Progenitor cell of endocrine pancreas (in vitro differentiated cells): ENCODE measurements around the gene GAGE12J. TPM values are rescaled to one million over a fixed set of nuclear protein-coding genes. Genes with fewer than 3 reads are reported as not detected.

ENCODE experiments used
- total RNA-seq: library from RNA; stranded (reverse); gene quantifications from 2 replicates; pipeline ENCODE4 v1.2.1, GENCODE V29; 2021

The GAGE12J gene
- total RNA-seq, 1 donor from 2014 or later, result not detected

Other genes with a start within 250 kb of the GAGE12J start
- gene PRAF2, start 248.0 kb upstream of the GAGE12J start, total RNA-seq, result 22.6 and 24.1 TPM in 2 replicates
- 44.9 and 55.0 TPM in 2 replicates for gene WDR45, start 242.2 kb upstream of the GAGE12J start, total RNA-seq
- 15.6 and 16.5 TPM in 2 replicates for gene GPKOW, start 198.3 kb upstream of the GAGE12J start, total RNA-seq
- 3.1 and 5.0 TPM in 2 replicates for gene MAGIX, start 159.3 kb upstream of the GAGE12J start, total RNA-seq
- 3.9 and 6.3 TPM in 2 replicates for gene PLP2, start 150.1 kb upstream of the GAGE12J start, total RNA-seq
- gene PRICKLE3, start 135.7 kb upstream of the GAGE12J start, total RNA-seq, result 6.2 and 8.8 TPM in 2 replicates
- 10.1 and 11.4 TPM in 2 replicates for gene SYP, start 121.8 kb upstream of the GAGE12J start, total RNA-seq
- gene CACNA1F, start 88.7 kb upstream of the GAGE12J start, total RNA-seq, result 0.19 and 0.64 TPM in 2 replicates
- gene CCDC22, start 86.6 kb upstream of the GAGE12J start, total RNA-seq, result 16.0 and 17.7 TPM in 2 replicates
- 0.24 and 0.33 TPM in 2 replicates for gene FOXP3, start 57.3 kb upstream of the GAGE12J start, total RNA-seq
- 9.4 and 10.2 TPM in 2 replicates for gene PPP1R3F, start 52.2 kb upstream of the GAGE12J start, total RNA-seq
- gene GAGE10, start 18.4 kb upstream of the GAGE12J start, total RNA-seq, result not detected in 2 replicates
- not detected in 2 replicates for gene GAGE13, start 9.5 kb downstream of the GAGE12J start, total RNA-seq
- not detected in 2 replicates for gene GAGE12C, start 210.1 kb downstream of the GAGE12J start, total RNA-seq
- not detected in 2 replicates for gene GAGE12D, start 219.7 kb downstream of the GAGE12J start, total RNA-seq
- not detected in 2 replicates for gene GAGE12E, start 229.3 kb downstream of the GAGE12J start, total RNA-seq
- gene GAGE12F, start 238.8 kb downstream of the GAGE12J start, total RNA-seq, result not detected in 2 replicates
- not detected in 2 replicates for gene GAGE12G, start 248.4 kb downstream of the GAGE12J start, total RNA-seq